ENCODE measurements around the gene LMX1A.

The LMX1A gene

GRCh38 chr1:165281207-165281901 is 75.2 kb downstream of the LMX1A start:
- Histone ChIP-seq H3K9ac (ENCODE audit: low read length) (no peak overlapping the region), H3K36me3 (ENCODE audit: control insufficient read depth in 1 of 2, insufficient read depth in 2 of 2, low read depth in 1 of 2, low read length in 2 of 2) (no peaks in the 10 kb centered on the region), H2AK5ac (ENCODE audit: low read length, severe bottlenecking) (no peak overlapping the region), H2BK12ac (ENCODE audit: low read length in 2 of 2) (no peak overlapping the region), H3K27ac (ENCODE audit: low read length, poor library complexity, severe bottlenecking) (no peak overlapping the region), H3K4me3 (ENCODE audit: insufficient read depth in 1 of 2, low read depth in 1 of 2, low read length in 2 of 2) (no peak overlapping the region), H3K18ac (ENCODE audit: low read depth in 1 of 2, low read length in 2 of 2) (no peak overlapping the region), H4K8ac (ENCODE audit: low read length) (no peak overlapping the region), H3K4ac (ENCODE audit: low read depth in 1 of 2, low read length in 2 of 2) (no peak overlapping the region), H3K79me1 (replicated peaks; ENCODE audit: low read length, poor library complexity, severe bottlenecking) (no peaks in the 10 kb centered on the region), H2BK120ac (ENCODE audit: low read depth, low read length) (no peak overlapping the region), H3K4me2 (ENCODE audit: low read length, poor library complexity, severe bottlenecking) (no peak overlapping the region), H3K9me3 (ENCODE audit: control insufficient read depth, low read length) (no peaks in the 10 kb centered on the region), H3K4me1 (ENCODE audit: control insufficient read depth, insufficient read depth, low read depth, low read length) (no peaks in the 10 kb centered on the region), H3K27me3 (ENCODE audit: control insufficient read depth in 1 of 2, insufficient read depth in 1 of 2, low read length in 2 of 2) (peaks cover 0 to 64% of the 10 kb centered on the region in 2 experiments), H2BK5ac (ENCODE audit: low read depth, low read length, poor library complexity, severe bottlenecking) (no peak overlapping the region), H3K23ac (ENCODE audit: low read length in 2 of 2) (no peak overlapping the region), H4K91ac (ENCODE audit: low read length) (no peak overlapping the region), H2BK15ac (ENCODE audit: low read depth, poor library complexity, severe bottlenecking) (no peak overlapping the region), H2AFZ (ENCODE audit: low read depth, low read length) (no peak overlapping the region), H3K14ac (ENCODE audit: low read length in 2 of 2) (no peak overlapping the region)
- DNase-seq = no peak
- 85% methylated on average over 3 of the region's 3 CpGs for WGBS

DNA sequence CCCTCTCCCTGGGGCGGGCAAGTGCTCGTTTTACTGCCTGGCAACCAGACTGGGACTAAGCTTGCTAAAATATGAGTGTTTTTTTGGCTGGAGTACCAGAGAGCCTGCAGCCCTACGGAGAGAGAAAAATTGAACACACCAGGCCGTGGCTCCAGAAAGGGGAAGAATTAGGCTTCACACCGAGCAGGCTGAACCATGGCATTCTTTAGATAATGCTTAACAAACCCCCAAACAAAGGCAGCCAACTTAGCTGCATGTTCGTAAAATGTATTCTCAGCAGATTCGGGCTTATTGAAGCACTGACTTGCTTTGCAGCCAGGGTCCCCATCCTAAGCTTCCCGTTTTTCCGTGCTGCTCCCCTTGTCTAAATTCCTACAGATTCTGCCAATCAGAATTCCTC is 76.6 kb downstream of the LMX1A start:
- WGBS = 61% methylated on average over 7 of the region's 9 CpGs
- Histone ChIP-seq H3K4me2 (ENCODE audit: low read length, poor library complexity, severe bottlenecking) (no peak overlapping the region), H3K18ac (ENCODE audit: low read depth in 1 of 2, low read length in 2 of 2) (no peak overlapping the region), H2BK120ac (ENCODE audit: low read depth, low read length) (no peak overlapping the region), H3K23ac (ENCODE audit: low read length in 2 of 2) (no peak overlapping the region), H2BK15ac (ENCODE audit: low read depth, poor library complexity, severe bottlenecking) (no peak overlapping the region), H3K27ac (ENCODE audit: low read length, poor library complexity, severe bottlenecking) (no peak overlapping the region), H3K4ac (ENCODE audit: low read depth in 1 of 2, low read length in 2 of 2) (no peak overlapping the region), H4K91ac (ENCODE audit: low read length) (no peak overlapping the region), H3K9ac (ENCODE audit: low read length) (no peak overlapping the region), H3K4me3 (ENCODE audit: insufficient read depth in 1 of 2, low read depth in 1 of 2, low read length in 2 of 2) (no peak overlapping the region), H3K36me3 (ENCODE audit: control insufficient read depth in 1 of 2, insufficient read depth in 2 of 2, low read depth in 1 of 2, low read length in 2 of 2) (no peaks in the 10 kb centered on the region), H2AFZ (ENCODE audit: low read depth, low read length) (no peak overlapping the region), H3K79me1 (replicated peaks; ENCODE audit: low read length, poor library complexity, severe bottlenecking) (no peaks in the 10 kb centered on the region), H2AK5ac (ENCODE audit: low read length, severe bottlenecking) (no peak overlapping the region), H2BK5ac (ENCODE audit: low read depth, low read length, poor library complexity, severe bottlenecking) (no peak overlapping the region), H3K4me1 (ENCODE audit: control insufficient read depth, insufficient read depth, low read depth, low read length) (no peaks in the 10 kb centered on the region), H3K9me3 (ENCODE audit: control insufficient read depth, low read length) (no peaks in the 10 kb centered on the region), H3K27me3 (ENCODE audit: control insufficient read depth in 1 of 2, insufficient read depth in 1 of 2, low read length in 2 of 2) (peaks cover 0 to 64% of the 10 kb centered on the region in 2 experiments), H3K14ac (ENCODE audit: low read length in 2 of 2) (no peak overlapping the region), H4K8ac (ENCODE audit: low read length) (no peak overlapping the region), H2BK12ac (ENCODE audit: low read length in 2 of 2) (no peak overlapping the region)
- no peak for DNase-seq

GRCh38 chr1:165276314-165276713 is 80.2 kb downstream of the LMX1A start:
- no peak overlapping the region for H2BK15ac ChIP-seq (ENCODE audit: low read depth, poor library complexity, severe bottlenecking)
- H2AFZ ChIP-seq (ENCODE audit: low read depth, low read length) = no peak overlapping the region
- H3K27ac ChIP-seq (ENCODE audit: low read length, poor library complexity, severe bottlenecking) = no peak overlapping the region
- H3K9ac ChIP-seq (ENCODE audit: low read length) = no peak overlapping the region
- no peak overlapping the region for H2BK12ac ChIP-seq (ENCODE audit: low read length in 2 of 2)
- no peak for DNase-seq
- no peak overlapping the region for H4K8ac ChIP-seq (ENCODE audit: low read length)
- no peak overlapping the region for H3K4me2 ChIP-seq (ENCODE audit: low read length, poor library complexity, severe bottlenecking)
- H3K14ac ChIP-seq (ENCODE audit: low read length in 2 of 2) = no peak overlapping the region
- no peaks in the 10 kb centered on the region for H3K36me3 ChIP-seq (ENCODE audit: control insufficient read depth in 1 of 2, insufficient read depth in 2 of 2, low read depth in 1 of 2, low read length in 2 of 2)
- no peaks in the 10 kb centered on the region for H3K4me1 ChIP-seq (ENCODE audit: control insufficient read depth, insufficient read depth, low read depth, low read length)
- no peak overlapping the region for H3K23ac ChIP-seq (ENCODE audit: low read length in 2 of 2)
- H3K9me3 ChIP-seq (ENCODE audit: control insufficient read depth, low read length) = no peaks in the 10 kb centered on the region
- peaks cover 0 to 43% of the 10 kb centered on the region in 2 experiments for H3K27me3 ChIP-seq (ENCODE audit: control insufficient read depth in 1 of 2, insufficient read depth in 1 of 2, low read length in 2 of 2)
- no peak overlapping the region for H3K18ac ChIP-seq (ENCODE audit: low read depth in 1 of 2, low read length in 2 of 2)
- 63% methylated on average over 2 of the region's 2 CpGs for WGBS
- H2BK5ac ChIP-seq (ENCODE audit: low read depth, low read length, poor library complexity, severe bottlenecking) = no peak overlapping the region
- no peak overlapping the region for H2BK120ac ChIP-seq (ENCODE audit: low read depth, low read length)
- no peak overlapping the region for H4K91ac ChIP-seq (ENCODE audit: low read length)
- H2AK5ac ChIP-seq (ENCODE audit: low read length, severe bottlenecking) = no peak overlapping the region
- no peak overlapping the region for H3K4ac ChIP-seq (ENCODE audit: low read depth in 1 of 2, low read length in 2 of 2)
- H3K79me1 ChIP-seq (replicated peaks; ENCODE audit: low read length, poor library complexity, severe bottlenecking) = no peaks in the 10 kb centered on the region
- H3K4me3 ChIP-seq (ENCODE audit: insufficient read depth in 1 of 2, low read depth in 1 of 2, low read length in 2 of 2) = no peak overlapping the region

GRCh38 chr1:165265196-165265838 is 91.2 kb downstream of the LMX1A start:
- H3K9ac ChIP-seq (ENCODE audit: low read length) = no peak overlapping the region

More at GRCh38 chr1:165265196-165265838, 91.2 kb downstream of the LMX1A start:
- Histone ChIP-seq H3K4ac (ENCODE audit: low read depth in 1 of 2, low read length in 2 of 2) (no peak overlapping the region), H2BK15ac (ENCODE audit: low read depth, poor library complexity, severe bottlenecking) (no peak overlapping the region), H3K18ac (ENCODE audit: low read depth in 1 of 2, low read length in 2 of 2) (no peak overlapping the region), H3K79me1 (replicated peaks; ENCODE audit: low read length, poor library complexity, severe bottlenecking) (no peaks in the 10 kb centered on the region), H2BK12ac (ENCODE audit: low read length in 2 of 2) (no peak overlapping the region), H4K8ac (ENCODE audit: low read length) (no peak overlapping the region), H3K9me3 (ENCODE audit: control insufficient read depth, low read length) (no peaks in the 10 kb centered on the region), H3K27ac (ENCODE audit: low read length, poor library complexity, severe bottlenecking) (no peak overlapping the region), H4K91ac (ENCODE audit: low read length) (no peak overlapping the region), H2AFZ (ENCODE audit: low read depth, low read length) (no peak overlapping the region), H3K4me1 (ENCODE audit: control insufficient read depth, insufficient read depth, low read depth, low read length) (no peaks in the 10 kb centered on the region), H3K14ac (ENCODE audit: low read length in 2 of 2) (no peak overlapping the region), H2AK5ac (ENCODE audit: low read length, severe bottlenecking) (no peak overlapping the region), H3K36me3 (ENCODE audit: control insufficient read depth in 1 of 2, insufficient read depth in 2 of 2, low read depth in 1 of 2, low read length in 2 of 2) (no peaks in the 10 kb centered on the region), H3K4me3 (ENCODE audit: insufficient read depth in 1 of 2, low read depth in 1 of 2, low read length in 2 of 2) (no peak overlapping the region), H2BK5ac (ENCODE audit: low read depth, low read length, poor library complexity, severe bottlenecking) (no peak overlapping the region), H2BK120ac (ENCODE audit: low read depth, low read length) (no peak overlapping the region), H3K4me2 (ENCODE audit: low read length, poor library complexity, severe bottlenecking) (no peak overlapping the region), H3K23ac (ENCODE audit: low read length in 2 of 2) (no peak overlapping the region), H3K27me3 (ENCODE audit: control insufficient read depth in 1 of 2, insufficient read depth in 1 of 2, low read length in 2 of 2) (peaks cover 0 to 22% of the 10 kb centered on the region in 2 experiments)
- 17% methylated on average over 1 of the region's 3 CpGs for WGBS
- no peak for DNase-seq

Data from mesenchymal stem cell (in vitro differentiated cells and primary cell).